Limb (tissue), 2 donors: Measurements from ENCODE around the gene RUBCNL.
A peak's percentile ranks its signal among the peaks of the same experiment; 100 is the strongest.

Experiments
- DNase-seq, 2 donors: peaks; one replicate each; pipeline ENCODE4 v3.0.0-alpha.2; 2016; ENCODE audit errors: extremely low spot score in 2 of 2

Gene RUBCNL

GRCh38 chr13:46341112-46341711, 45.8 kb downstream of the RUBCNL start:
- peak in 1 of 2 donors; percentile 28 for DNase-seq

DNA sequence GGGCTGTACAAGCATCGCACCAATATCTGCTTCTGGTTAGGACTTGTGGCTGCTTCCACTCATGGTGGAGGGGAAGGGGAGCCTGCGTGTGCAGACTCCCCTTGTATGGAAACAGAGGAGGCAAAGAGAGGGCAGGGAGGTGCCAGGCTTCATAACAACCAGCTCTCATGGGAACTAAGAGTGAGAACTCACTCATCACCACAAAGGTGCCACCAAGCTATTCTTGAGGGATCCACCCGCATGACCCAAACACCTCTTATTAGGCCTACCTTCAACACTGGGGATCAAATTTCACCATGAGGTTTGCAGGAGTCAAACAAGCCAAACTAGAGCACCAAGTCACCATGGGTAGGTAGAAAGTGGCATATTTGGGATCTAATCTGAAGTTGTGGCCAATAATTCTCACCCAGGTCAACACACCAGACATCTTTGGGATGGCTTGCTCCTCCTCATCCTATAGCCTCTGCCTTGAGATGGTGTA, 46.4 kb downstream of the RUBCNL start:
- DNase-seq: no peak

GRCh38 chr13:46340011-46340410, 47.0 kb downstream of the RUBCNL start:
- DNase-seq: no peak

- DNase-seq: no peak
These were observed 47.9 kb downstream of the RUBCNL start for GRCh38 chr13:46339035-46339666.

DNA sequence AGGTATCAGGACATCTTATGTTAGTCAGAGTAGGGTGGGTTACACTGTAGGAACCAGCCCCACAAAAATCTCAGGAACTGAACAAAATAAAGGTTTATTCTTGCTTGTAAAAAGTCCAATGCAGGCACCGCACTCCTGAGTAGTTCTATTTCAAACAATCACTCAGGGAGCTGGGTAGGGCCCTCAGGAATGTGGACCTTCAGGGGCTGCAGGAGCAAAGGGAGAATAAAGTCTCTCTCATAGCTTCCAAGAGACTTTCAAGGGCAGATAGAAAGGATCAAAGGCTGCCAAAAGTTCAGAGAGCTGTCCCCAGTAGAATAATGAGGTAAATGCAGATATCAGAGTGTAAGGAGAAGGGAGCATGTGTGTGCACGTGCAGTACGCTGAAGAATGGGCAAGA, 49.4 kb downstream of the RUBCNL start:
- DNase-seq: no peak

- DNase-seq: no peak
These were observed 52.8 kb downstream of the RUBCNL start for GRCh38 chr13:46334035-46334822.

- DNase-seq: no peak
These were observed 54.3 kb downstream of the RUBCNL start for GRCh38 chr13:46332772-46333171.

DNA sequence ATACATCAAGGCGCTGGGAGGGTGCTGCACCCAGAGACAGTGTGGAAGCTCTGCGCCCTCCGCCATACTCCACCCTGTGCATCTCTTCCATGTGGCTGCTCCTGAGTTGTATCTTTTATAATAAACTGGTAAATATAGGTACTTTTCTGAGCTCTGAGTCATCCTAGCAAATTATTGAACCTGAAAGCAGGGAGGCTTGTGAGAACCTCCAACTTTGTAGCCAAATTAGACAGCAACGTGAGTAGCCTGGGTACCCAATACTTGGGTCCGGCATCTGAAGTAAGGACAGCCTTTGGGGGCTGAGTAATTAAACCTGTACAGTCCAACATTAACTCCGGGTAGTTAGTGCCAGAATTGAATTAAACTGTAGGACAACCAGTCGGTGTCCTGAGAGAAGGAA, 57.4 kb downstream of the RUBCNL start:
- no peak for DNase-seq

GRCh38 chr13:46327246-46327645, 59.8 kb downstream of the RUBCNL start:
- DNase-seq: no peak

DNA sequence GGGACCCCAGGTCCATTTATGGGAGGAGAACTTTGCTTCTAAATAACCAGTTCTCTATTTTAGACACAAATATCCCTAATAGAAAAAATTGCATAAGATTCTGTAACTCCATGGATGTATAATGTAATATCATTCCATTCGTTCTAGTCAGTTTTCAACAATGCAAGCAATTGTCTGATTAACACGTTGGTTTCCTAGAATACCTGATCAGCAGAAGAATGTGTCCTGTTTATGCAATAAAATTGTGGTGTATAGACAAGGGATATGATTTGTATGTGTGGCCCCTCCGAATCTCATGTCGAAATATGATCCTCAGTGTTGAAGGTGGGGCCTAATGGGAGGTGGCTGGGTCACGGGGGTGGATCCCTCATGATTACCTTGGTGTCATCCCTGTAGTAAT, 62.1 kb downstream of the RUBCNL start:
- no peak for DNase-seq

GRCh38 chr13:46321494-46322225, 65.4 kb downstream of the RUBCNL start:
- peak; percentile 45 to 59 for DNase-seq

- DNase-seq: no peak
These were observed 66.2 kb downstream of the RUBCNL start for GRCh38 chr13:46320821-46321220.

DNA sequence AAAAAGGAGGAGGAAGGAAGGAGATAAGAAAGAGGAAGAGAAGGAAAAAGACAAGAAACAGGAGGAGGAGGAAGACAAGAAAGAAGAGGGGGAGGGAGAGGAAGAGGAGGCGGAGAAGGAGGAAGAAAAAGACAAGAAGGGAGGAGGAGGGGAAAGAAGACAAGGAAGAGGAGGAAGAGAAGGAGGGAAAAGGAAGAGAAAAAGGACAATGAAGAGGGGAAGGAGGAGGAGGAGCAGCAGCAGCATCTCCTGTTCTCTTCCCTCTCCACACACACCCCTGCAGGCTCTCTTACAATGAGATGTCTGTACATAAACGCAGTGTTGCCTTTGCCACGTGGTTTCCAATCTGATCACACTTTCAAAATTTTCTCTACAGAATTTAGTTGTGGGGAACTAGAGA, 66.6 kb downstream of the RUBCNL start:
- no peak for DNase-seq

- no peak for DNase-seq
These were observed 68.1 kb downstream of the RUBCNL start for GRCh38 chr13:46318986-46319385.

- DNase-seq: no peak
These were observed 69.9 kb downstream of the RUBCNL start for GRCh38 chr13:46317120-46317519.

DNA sequence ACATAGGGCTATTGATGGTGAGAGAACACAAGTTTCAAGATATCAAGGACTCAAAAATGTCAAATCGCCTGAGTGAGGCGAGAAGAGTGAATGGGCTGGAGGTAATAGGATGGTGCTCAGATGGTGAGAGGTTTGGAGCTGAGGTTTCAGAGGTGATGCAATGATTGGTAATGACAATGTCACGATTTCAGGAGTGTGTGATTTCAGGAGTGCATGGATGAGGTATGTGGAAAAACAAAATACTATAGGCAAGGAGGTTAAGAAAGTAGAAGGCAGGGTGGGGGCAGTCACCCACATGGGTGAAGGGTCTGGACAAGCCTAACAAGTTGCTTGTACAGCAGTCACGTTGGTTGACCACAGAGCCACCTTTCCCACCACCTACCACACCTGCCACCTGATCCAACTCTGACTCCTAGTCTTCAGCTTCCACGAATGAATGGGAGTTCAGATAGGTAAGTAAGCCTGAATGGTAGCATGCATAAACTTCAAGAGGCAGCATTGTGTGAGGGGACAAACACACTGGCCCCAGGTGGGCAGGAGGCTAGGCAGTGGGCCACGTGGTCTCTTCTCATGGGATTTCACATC, 71.5 kb downstream of the RUBCNL start:
- no peak for DNase-seq

DNA sequence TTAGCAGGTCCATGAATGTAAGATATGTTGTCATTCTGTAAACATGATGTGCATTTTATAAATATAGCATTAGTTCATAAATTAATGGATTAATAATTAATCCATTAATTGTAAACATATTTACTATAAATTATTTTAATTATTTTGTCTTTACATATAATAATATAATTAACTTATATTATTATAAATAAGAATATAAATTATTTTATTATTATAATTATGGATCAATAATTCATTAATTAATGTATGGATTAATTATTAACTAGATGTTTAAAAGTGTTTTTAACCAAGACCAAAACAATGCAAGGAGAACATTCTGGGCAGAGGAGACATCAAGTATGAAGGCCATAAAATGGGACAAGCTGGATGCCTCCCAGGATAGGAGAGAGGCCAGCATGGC, 72.0 kb downstream of the RUBCNL start:
- DNase-seq: no peak

DNA sequence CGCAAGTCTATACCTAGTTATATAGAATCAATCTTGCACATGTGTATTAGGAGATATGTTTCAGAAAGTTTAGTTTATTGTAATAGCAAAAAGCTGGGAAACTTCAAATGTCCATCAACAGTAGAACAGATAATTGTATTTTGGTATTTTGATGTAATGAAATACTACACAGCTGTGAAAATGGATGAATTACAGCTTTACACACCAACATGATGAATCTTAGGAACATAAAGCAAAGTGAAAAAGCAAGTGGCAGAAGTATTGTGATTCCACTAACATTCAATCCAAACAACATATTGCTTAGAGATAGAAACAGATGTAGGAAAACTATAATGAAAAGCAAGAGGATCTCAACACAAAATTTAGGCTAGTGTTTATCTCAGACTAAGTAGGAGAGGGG, 72.5 kb downstream of the RUBCNL start:
- DNase-seq: no peak

- DNase-seq: no peak
These were observed 73.4 kb downstream of the RUBCNL start for GRCh38 chr13:46313432-46314257.

DNA sequence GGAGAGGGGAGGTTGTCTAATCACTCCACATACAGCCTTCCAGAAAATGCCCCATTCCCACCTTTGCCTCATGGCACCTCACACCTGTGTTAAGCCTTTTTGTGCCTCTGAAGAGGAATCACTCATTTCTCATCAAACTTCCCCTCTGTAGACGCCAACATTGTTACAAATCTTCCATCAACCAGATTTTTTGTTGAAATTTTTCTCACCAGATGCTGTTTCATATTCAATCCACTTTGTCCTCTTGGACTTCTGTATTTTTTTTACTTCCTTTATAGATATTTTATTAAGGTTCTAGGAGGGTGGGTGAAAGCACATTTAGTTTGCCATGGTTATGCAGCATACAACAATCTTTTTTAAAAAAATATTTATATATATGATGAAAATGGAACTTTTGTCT, 74.0 kb downstream of the RUBCNL start:
- DNase-seq: no peak

DNA sequence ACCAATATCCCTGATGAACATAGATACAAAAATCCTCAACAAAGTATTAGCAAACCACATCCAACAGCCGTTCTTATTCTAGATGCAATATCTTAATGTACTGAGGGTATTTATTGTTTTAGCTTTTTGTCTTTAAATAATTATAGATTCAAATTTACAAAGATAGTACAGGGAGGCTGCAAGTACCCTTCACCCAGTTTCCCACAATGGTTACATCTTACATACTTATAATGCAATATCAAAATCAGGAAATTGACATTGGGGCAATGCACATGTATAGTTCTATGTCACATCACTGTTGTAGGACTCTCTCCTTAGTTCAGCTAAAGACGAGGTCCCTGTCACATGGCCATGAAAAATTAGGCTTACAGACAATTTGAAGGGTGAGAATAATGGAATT, 75.8 kb downstream of the RUBCNL start:
- no peak for DNase-seq
